Astrocyte (in vitro differentiated cells and primary cell): ENCODE results near the gene TMEM269. TPM values are rescaled to one million over a fixed set of nuclear protein-coding genes. Genes with fewer than 3 reads are reported as not detected.

Source experiments
- DNase-seq: peaks from one replicate; pipeline ENCODE4 v3.0.0-alpha.2; 2010; ENCODE audit warnings: low read depth
- FAIRE-seq: peaks from 2 replicates; lab custom pipeline; 2011; peaks lifted over from hg19 to GRCh38; lab: Jason Lieb, UNC
- H2AFZ ChIP-seq: 2 replicates; pipeline ENCODE4 v1.6.0; 2012; ENCODE audit warnings: low read depth, low read length, inconsistent platforms
- H3K27ac ChIP-seq: 2 replicates; pipeline ENCODE4 v1.5.1; 2011; ENCODE audit warnings: low read depth, low read length, inconsistent platforms
- H3K27me3 ChIP-seq: 2 replicates; pipeline ENCODE4 v1.6.0; 2011; ENCODE audit warnings: low read length, inconsistent platforms; ENCODE audit not compliant: insufficient read depth
- H3K36me3 ChIP-seq: 2 replicates; pipeline ENCODE4 v1.5.1; 2011; ENCODE audit warnings: low read length, inconsistent platforms; ENCODE audit not compliant: insufficient read depth
- H3K4me1 ChIP-seq: 2 replicates; pipeline ENCODE4 v1.5.1; 2011; ENCODE audit warnings: low read length, inconsistent platforms; ENCODE audit not compliant: insufficient read depth
- H3K4me2 ChIP-seq: 2 replicates; pipeline ENCODE4 v1.6.0; 2012; ENCODE audit warnings: low read length, inconsistent platforms
- H3K4me3 ChIP-seq: 2 replicates; pipeline ENCODE4 v1.5.1; 2011; ENCODE audit warnings: low read depth, mild to moderate bottlenecking, low read length, inconsistent platforms; ENCODE audit not compliant: insufficient read depth
- H3K79me2 ChIP-seq: 2 replicates; pipeline ENCODE4 v1.6.0; 2012; ENCODE audit warnings: mild to moderate bottlenecking, low read length, inconsistent platforms; ENCODE audit not compliant: insufficient read depth
- H3K9ac ChIP-seq: 2 replicates; pipeline ENCODE4 v1.6.0; 2012; ENCODE audit warnings: mild to moderate bottlenecking, low read length, inconsistent platforms
- H3K9me3 ChIP-seq: 2 replicates; pipeline ENCODE4 v1.5.1; 2012; ENCODE audit warnings: low read depth, mild to moderate bottlenecking, low read length, inconsistent platforms; ENCODE audit not compliant: insufficient read depth
- H4K20me1 ChIP-seq: 2 replicates; pipeline ENCODE4 v1.6.0; 2012; ENCODE audit warnings: low read length, inconsistent platforms; ENCODE audit not compliant: insufficient read depth
- H3K27ac Mint-ChIP-seq: one replicate; pipeline ENCODE4 v1.8.0; 2021; ENCODE audit warnings: mild to moderate bottlenecking, mixed read lengths; ENCODE audit not compliant: unreplicated experiment
- H3K27me3 Mint-ChIP-seq: one replicate; pipeline ENCODE4 v1.8.0; 2021; ENCODE audit warnings: low read depth, mixed read lengths; ENCODE audit not compliant: unreplicated experiment
- H3K36me3 Mint-ChIP-seq: one replicate; pipeline ENCODE4 v1.8.0; 2021; ENCODE audit warnings: low read depth, mixed read lengths; ENCODE audit not compliant: unreplicated experiment
- H3K4me1 Mint-ChIP-seq: one replicate; pipeline ENCODE4 v1.8.0; 2021; ENCODE audit warnings: low read depth, mixed read lengths; ENCODE audit not compliant: unreplicated experiment
- H3K4me3 Mint-ChIP-seq: one replicate; pipeline ENCODE4 v1.8.0; 2021; ENCODE audit warnings: mild to moderate bottlenecking, moderate library complexity, mixed read lengths; ENCODE audit not compliant: unreplicated experiment
- H3K9me3 Mint-ChIP-seq: one replicate; pipeline ENCODE4 v1.8.0; 2021; ENCODE audit warnings: mild to moderate bottlenecking, mixed read lengths; ENCODE audit not compliant: unreplicated experiment
- EZH2 ChIP-seq: IDR thresholded peaks from 2 replicates; pipeline ENCODE4 v1.6.1; 2012; ENCODE audit warnings: mild to moderate bottlenecking, low read length, inconsistent platforms; ENCODE audit not compliant: insufficient read depth
- total RNA-seq: library from RNA; stranded (reverse); gene quantifications from 2 replicates; pipeline ENCODE4 v1.2.1, GENCODE V29; 2021
- TF ChIP-seq, protein P1 (sequence below): IDR thresholded peaks from 2 replicates; pipeline ENCODE4 v1.5.1; 2011; ENCODE audit warnings: low read depth, mild to moderate bottlenecking, inconsistent platforms, low read length, moderate library complexity; ENCODE audit not compliant: insufficient read depth

The TMEM269 gene
- total RNA-seq, 1 donor from 2014 or later = 0.09 TPM

DNA sequence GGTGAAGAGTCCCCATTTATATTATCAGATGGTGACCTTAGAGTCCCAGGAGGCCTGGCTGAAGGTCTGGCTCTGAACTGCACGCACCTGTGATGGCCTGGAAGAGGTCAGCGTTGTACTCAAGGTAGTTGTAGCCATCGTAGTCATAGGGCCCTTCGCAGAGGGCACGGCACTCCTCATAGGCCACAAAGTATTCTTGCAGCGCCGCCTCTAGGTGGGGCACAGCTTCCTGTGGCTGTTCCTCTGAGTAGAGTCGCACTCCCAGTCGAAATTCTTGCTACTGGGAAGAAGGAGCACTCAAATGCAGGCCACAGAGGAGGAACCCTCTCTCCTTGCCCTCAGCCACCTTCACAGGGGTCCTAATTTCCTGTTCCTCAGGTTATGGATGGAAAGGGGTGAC lies 25.7 kb upstream of the TMEM269 start:
- FAIRE-seq (no peak), DNase-seq (no peak)
- Histone ChIP-seq H3K4me1 (peaks cover under 1% of the 10 kb centered on the region), H3K4me2 (no peak overlapping the region), H3K27ac (no peak overlapping the region), H3K79me2 (peaks cover 22% of the 10 kb centered on the region), H3K9me3 (no peaks in the 10 kb centered on the region), H3K4me3 (no peak overlapping the region), H3K9ac (no peak overlapping the region), H4K20me1 (peaks cover 80% of the 10 kb centered on the region), H3K27me3 (no peaks in the 10 kb centered on the region), H2AFZ (no peak overlapping the region), H3K36me3 (peaks cover 58% of the 10 kb centered on the region)
- Mint-ChIP-seq H3K4me1 (peaks cover 5% of the 10 kb centered on the region), H3K36me3 (peaks cover 33% of the 10 kb centered on the region), H3K4me3 (no peak overlapping the region), H3K27me3 (no peaks in the 10 kb centered on the region), H3K9me3 (peaks cover 1% of the 10 kb centered on the region), H3K27ac (no peak overlapping the region)
- no peak for TF ChIP-seq EZH2
- TF ChIP-seq, protein P1, sequence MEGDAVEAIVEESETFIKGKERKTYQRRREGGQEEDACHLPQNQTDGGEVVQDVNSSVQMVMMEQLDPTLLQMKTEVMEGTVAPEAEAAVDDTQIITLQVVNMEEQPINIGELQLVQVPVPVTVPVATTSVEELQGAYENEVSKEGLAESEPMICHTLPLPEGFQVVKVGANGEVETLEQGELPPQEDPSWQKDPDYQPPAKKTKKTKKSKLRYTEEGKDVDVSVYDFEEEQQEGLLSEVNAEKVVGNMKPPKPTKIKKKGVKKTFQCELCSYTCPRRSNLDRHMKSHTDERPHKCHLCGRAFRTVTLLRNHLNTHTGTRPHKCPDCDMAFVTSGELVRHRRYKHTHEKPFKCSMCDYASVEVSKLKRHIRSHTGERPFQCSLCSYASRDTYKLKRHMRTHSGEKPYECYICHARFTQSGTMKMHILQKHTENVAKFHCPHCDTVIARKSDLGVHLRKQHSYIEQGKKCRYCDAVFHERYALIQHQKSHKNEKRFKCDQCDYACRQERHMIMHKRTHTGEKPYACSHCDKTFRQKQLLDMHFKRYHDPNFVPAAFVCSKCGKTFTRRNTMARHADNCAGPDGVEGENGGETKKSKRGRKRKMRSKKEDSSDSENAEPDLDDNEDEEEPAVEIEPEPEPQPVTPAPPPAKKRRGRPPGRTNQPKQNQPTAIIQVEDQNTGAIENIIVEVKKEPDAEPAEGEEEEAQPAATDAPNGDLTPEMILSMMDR = no peak

DNA sequence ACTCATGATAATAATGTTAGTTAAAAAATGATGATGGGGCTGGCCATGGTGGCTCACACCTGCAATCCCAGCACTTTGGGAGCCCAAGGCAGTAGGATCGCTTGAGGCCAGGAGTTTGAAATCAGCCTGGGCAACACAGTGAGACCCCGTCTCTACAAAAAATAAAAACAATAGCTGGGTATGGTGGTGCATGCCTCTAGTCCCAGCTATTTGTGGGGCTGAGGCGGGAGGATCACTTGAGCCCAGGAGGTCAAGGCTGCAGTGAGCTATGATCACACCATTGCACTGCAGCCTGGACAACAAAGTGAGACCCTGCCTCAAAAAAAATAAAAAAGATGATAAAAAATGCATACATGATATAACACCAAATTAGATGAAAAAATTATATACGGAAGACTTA lies 23.2 kb upstream of the TMEM269 start:
- peaks cover 68% of the 10 kb centered on the region for H4K20me1 ChIP-seq
- no peak overlapping the region for H3K27ac Mint-ChIP-seq
- peaks cover 15% of the 10 kb centered on the region for H3K36me3 Mint-ChIP-seq
- no peak for DNase-seq
- peaks cover 46% of the 10 kb centered on the region for H3K79me2 ChIP-seq
- TF ChIP-seq EZH2 = no peak
- TF ChIP-seq, protein P1 = no peak
- no peak overlapping the region for H3K4me2 ChIP-seq
- H3K27ac ChIP-seq = no peak overlapping the region
- no peaks in the 10 kb centered on the region for H3K9me3 Mint-ChIP-seq
- no peaks in the 10 kb centered on the region for H3K9me3 ChIP-seq
- no peak for FAIRE-seq
- no peak overlapping the region for H3K4me3 ChIP-seq
- H3K36me3 ChIP-seq = peaks cover 34% of the 10 kb centered on the region
- no peaks in the 10 kb centered on the region for H3K27me3 Mint-ChIP-seq
- H2AFZ ChIP-seq = no peak overlapping the region
- H3K4me1 ChIP-seq = peaks cover 9% of the 10 kb centered on the region
- no peak overlapping the region for H3K4me3 Mint-ChIP-seq
- peaks cover 2% of the 10 kb centered on the region for H3K4me1 Mint-ChIP-seq
- no peak overlapping the region for H3K9ac ChIP-seq
- H3K27me3 ChIP-seq = no peaks in the 10 kb centered on the region

DNA sequence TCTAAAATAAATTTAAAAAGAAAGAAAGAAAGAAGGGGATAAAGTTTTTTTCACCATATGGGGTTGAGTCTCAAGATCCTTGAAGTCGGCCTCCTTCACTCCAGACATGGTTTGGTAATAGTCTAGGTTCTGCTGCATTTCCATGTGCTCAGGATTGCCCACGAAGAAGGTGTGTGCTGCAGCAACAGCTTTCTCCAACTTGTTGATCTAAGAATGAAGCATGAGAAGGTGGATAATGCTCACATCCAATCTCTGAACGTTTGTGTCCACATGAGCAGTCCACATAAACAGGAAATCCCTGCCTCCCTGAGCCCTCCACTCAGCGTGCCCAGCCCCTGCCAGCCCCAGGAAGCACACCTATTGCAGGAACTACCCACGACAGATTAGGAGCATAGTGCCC lies 22.5 kb upstream of the TMEM269 start:
- peaks cover 61% of the 10 kb centered on the region for H4K20me1 ChIP-seq
- no peak overlapping the region for H3K9ac ChIP-seq
- FAIRE-seq (no peak), DNase-seq (no peak)
- peaks cover 51% of the 10 kb centered on the region for H3K79me2 ChIP-seq
- Mint-ChIP-seq H3K4me1 (peaks cover 2% of the 10 kb centered on the region), H3K27ac (no peak overlapping the region), H3K9me3 (no peaks in the 10 kb centered on the region), H3K4me3 (no peak overlapping the region), H3K27me3 (no peaks in the 10 kb centered on the region), H3K36me3 (peaks cover 10% of the 10 kb centered on the region)
- no peak overlapping the region for H3K4me3 ChIP-seq
- H3K9me3 ChIP-seq = no peaks in the 10 kb centered on the region
- no peaks in the 10 kb centered on the region for H3K27me3 ChIP-seq
- no peak overlapping the region for H2AFZ ChIP-seq
- peaks cover 33% of the 10 kb centered on the region for H3K36me3 ChIP-seq
- H3K27ac ChIP-seq = no peak overlapping the region
- peaks cover 9% of the 10 kb centered on the region for H3K4me1 ChIP-seq
- TF ChIP-seq EZH2 = no peak
- TF ChIP-seq, protein P1 = no peak
- H3K4me2 ChIP-seq = no peak overlapping the region
